HepG2 (cell line): Measurements from ENCODE around the gene ELMO2. TPM values are rescaled to one million over a fixed set of nuclear protein-coding genes. Genes with fewer than 3 reads are reported as not detected.

Experiments used
- ATAC-seq: fragments of 200-7000 bp; cut with Tn5 transposase; 3 replicates; pipeline ENCODE4 v1.9.1; 2020; ENCODE audit warnings: mild to moderate bottlenecking, moderate library complexity
- BruUV-seq: library from RNA; stranded (reverse); fragments of 400-500 nt; replicated peaks from 2 replicates; lab custom pipeline; 2021; lab: Mats Ljungman, UMichigan
- CTCF ChIA-PET: fragments of 300-600 bp; formaldehyde crosslinking; extraction: SDS; loops from one replicate; lab custom pipeline; 2021; ENCODE audit warnings: low total read pairs, inconsistent platforms, low intra/inter-chr PET ratio; lab: Yijun Ruan, JAX
- POLR2A ChIA-PET: fragments of 350-600 bp; sonication (Branson Sonifier 250); formaldehyde crosslinking; loops from one replicate; lab custom pipeline; 2020; ENCODE audit warnings: antibody characterized with exemption, inconsistent platforms; lab: Yijun Ruan, JAX
- DNase-seq: peaks from one replicate; pipeline ENCODE4 v3.0.0-alpha.2; 2015; ENCODE audit warnings: low spot score
- FAIRE-seq: peaks from 3 replicates; lab custom pipeline; 2011; peaks lifted over from hg19 to GRCh38; lab: Jason Lieb, UNC
- H2AFZ ChIP-seq: one replicate; pipeline ENCODE4 v1.6.1; 2011; ENCODE audit warnings: low read length, inconsistent platforms
- H3K27ac ChIP-seq: fragments of 300-600 bp; 3 replicates; pipeline ENCODE4 v1.8.0; 2011; ENCODE audit warnings: mixed run types, mild to moderate bottlenecking, mixed read lengths, low read length, inconsistent platforms; ENCODE audit not compliant: insufficient read depth; ENCODE audit errors: extremely low read length
- H3K27me3 ChIP-seq, 2 experiments: fragments of 200-600 bp in 1 of 2; 2 replicates in 1 of 2; 3 replicates in 1 of 2; pipeline versions ENCODE4 v1.6.0 to v1.8.0; 2011; ENCODE audit warnings: low read length in 2 of 2, mild to moderate bottlenecking in 2 of 2, moderate library complexity in 2 of 2, inconsistent platforms in 1 of 2; ENCODE audit not compliant: insufficient read depth in 2 of 2, control insufficient read depth in 1 of 2
- H3K36me3 ChIP-seq, 2 experiments: fragments of 200-600 bp in 1 of 2; replicated peaks in 1 of 2; 2 replicates in 1 of 2; 3 replicates in 1 of 2; pipeline versions ENCODE4 v1.5.1 to v1.8.0; 2011; ENCODE audit warnings: low read length in 2 of 2, inconsistent platforms in 1 of 2; ENCODE audit not compliant: insufficient read depth in 2 of 2, control insufficient read depth in 1 of 2
- H3K4me1 ChIP-seq: 2 replicates; pipeline ENCODE4 v1.5.1; 2012; ENCODE audit warnings: low read length, inconsistent platforms; ENCODE audit not compliant: insufficient read depth
- H3K4me2 ChIP-seq: 2 replicates; pipeline ENCODE4 v1.6.0; 2011; ENCODE audit warnings: low read depth, low read length, inconsistent platforms
- H3K4me3 ChIP-seq, 3 experiments: fragments of 200-600 bp in 1 of 3; sonication (generic), shearing (Covaris generic) in 1 of 3; replicated peaks in 1 of 3; 2 replicates each; pipeline ENCODE4 v1.5.1; 2011 to 2016; ENCODE audit warnings: low read length in 3 of 3, inconsistent platforms in 2 of 3, low read depth in 2 of 3, mild to moderate bottlenecking in 2 of 3, control low read depth in 1 of 3, mixed read lengths in 1 of 3; ENCODE audit not compliant: insufficient read depth in 1 of 3
- H3K79me2 ChIP-seq: one replicate; pipeline ENCODE4 v1.6.1; 2011; ENCODE audit warnings: low read length, inconsistent platforms; ENCODE audit not compliant: insufficient read depth
- H3K9ac ChIP-seq: 2 replicates; pipeline ENCODE4 v1.6.0; 2011; ENCODE audit warnings: mild to moderate bottlenecking, low read depth, low read length, inconsistent platforms; ENCODE audit not compliant: insufficient read depth
- H3K9me3 ChIP-seq: 2 replicates; pipeline ENCODE4 v1.5.1; 2012; ENCODE audit warnings: mild to moderate bottlenecking, low read length
- H4K20me1 ChIP-seq: 2 replicates; pipeline ENCODE4 v1.6.0; 2011; ENCODE audit warnings: inconsistent platforms, mild to moderate bottlenecking, low read length, moderate library complexity; ENCODE audit not compliant: insufficient read depth
- ARNT ChIP-seq: fragments of 450-650 bp; IDR thresholded peaks from 2 replicates; pipeline ENCODE4 v1.6.1; 2017
- BRF2 ChIP-seq: sonication (generic); formaldehyde crosslinking; IDR thresholded peaks from 2 replicates; pipeline ENCODE4 v1.8.1; 2022; ENCODE audit warnings: mild to moderate bottlenecking, missing genetic modification reagents
- ELF1 ChIP-seq: sonication (generic); formaldehyde crosslinking; IDR thresholded peaks from 2 replicates; pipeline ENCODE4 v1.4.0; 2020; ENCODE audit warnings: missing genetic modification reagents
- GATAD2A ChIP-seq: IDR thresholded peaks from 2 replicates; pipeline ENCODE4 v1.6.1; 2016
- HNF4A ChIP-seq: sonication (generic); formaldehyde crosslinking; IDR thresholded peaks from 2 replicates; pipeline ENCODE4 v1.4.0; 2020; ENCODE audit warnings: missing genetic modification reagents
- HNF4G ChIP-seq, 2 experiments: sonication (generic) in 1 of 2; formaldehyde crosslinking in 1 of 2; IDR thresholded peaks; 2 replicates each; pipeline versions ENCODE4 v1.4.0 to v1.6.1; 2011 to 2020; ENCODE audit warnings: borderline replicate concordance in 2 of 2, low read depth in 2 of 2, mild to moderate bottlenecking in 2 of 2, low read length in 1 of 2, missing genetic modification reagents in 1 of 2, moderate library complexity in 1 of 2
- KDM3A ChIP-seq: IDR thresholded peaks from 2 replicates; pipeline ENCODE4 v1.6.1; 2018; ENCODE audit warnings: low read depth, missing compliant biosample characterization
- MIER2 ChIP-seq: IDR thresholded peaks from 2 replicates; pipeline ENCODE4 v1.6.1; 2016; ENCODE audit warnings: missing biosample characterization, missing genetic modification reagents
- MTF2 ChIP-seq: sonication (generic); formaldehyde crosslinking; IDR thresholded peaks from 2 replicates; pipeline ENCODE4 v1.5.0; 2020; ENCODE audit warnings: missing genetic modification reagents, borderline replicate concordance
- ZHX2 ChIP-seq, 2 experiments: sonication (generic) in 1 of 2; formaldehyde crosslinking in 1 of 2; IDR thresholded peaks; 2 replicates each; pipeline versions ENCODE4 v1.6.1 to v1.9.0; 2014 to 2022; ENCODE audit warnings: antibody characterized with exemption in 1 of 2, borderline replicate concordance in 1 of 2, inconsistent platforms in 1 of 2, low read depth in 1 of 2, missing genetic modification reagents in 1 of 2
- ZNF3 ChIP-seq: IDR thresholded peaks from 2 replicates; pipeline ENCODE4 v1.7.0; 2017; ENCODE audit warnings: inconsistent platforms
- ZNF343 ChIP-seq: sonication (generic); formaldehyde crosslinking; IDR thresholded peaks from 2 replicates; pipeline ENCODE4 v1.4.0; 2020; ENCODE audit warnings: mild to moderate bottlenecking, missing genetic modification reagents
- ZNF572 ChIP-seq: sonication (generic); formaldehyde crosslinking; IDR thresholded peaks from 2 replicates; pipeline ENCODE4 v1.5.1; 2020; ENCODE audit warnings: mild to moderate bottlenecking, missing genetic modification reagents
- ZNF678 ChIP-seq: sonication (generic); formaldehyde crosslinking; IDR thresholded peaks from 2 replicates; pipeline ENCODE4 v1.4.0; 2020; ENCODE audit warnings: mild to moderate bottlenecking, missing genetic modification reagents
- WGBS: methylation state at CpG from one replicate; pipeline ENCODE4 v1.1.6; 2017; ENCODE audit warnings: low lambda C conversion rate; 5-methylcytosine and 5-hydroxymethylcytosine counted together
- in situ Hi-C: cut with HindIII; loops from 2 replicates; pipeline ENCODE4 v1.10.0; 2017; ENCODE audit warnings: low pct_unique_long_range_greater_than_20kb; ENCODE audit not compliant: extremely low pct_ligation_motif_present
- intact Hi-C: fragments of 100-400 bp; cut with micrococcal nuclease; formaldehyde crosslinking; loops from one replicate; pipeline ENCODE4 v1.10.0; 2022; ENCODE audit not compliant: unreplicated experiment
- polyA plus RNA-seq, 8 experiments: library from polyadenylated mRNA; depleted of rRNA in 3 of 8; stranded (reverse) in 7 of 8; unstranded in 1 of 8; fragments of >200 nt; fragmentation: Illumina TruSeq in 4 of 8; extraction: Trizol in 4 of 8; gene quantifications; 2 replicates each; pipeline versions ENCODE4 v1.2.1 to v1.2.3, GENCODE V29; 2011 to 2016; ENCODE audit warnings: low read depth in 4 of 8, missing spikeins in 1 of 8, mixed read lengths in 1 of 8; ENCODE audit not compliant: insufficient read depth in 1 of 8
- total RNA-seq, 5 experiments: library from RNA; depleted of rRNA; stranded (reverse); fragments of >200 nt; fragmentation: Illumina TruSeq; extraction: Trizol; gene quantifications; 2 replicates each; pipeline ENCODE4 v1.2.3, GENCODE V29; 2016; ENCODE audit warnings: low read depth in 1 of 5

The ELMO2 gene
- total and polyA plus RNA-seq, 2 of the 13 experiments (the other 11 are each of a cell fraction or from before 2014, with no cell fraction given), result 30.6 to 35.7 TPM

DNA sequence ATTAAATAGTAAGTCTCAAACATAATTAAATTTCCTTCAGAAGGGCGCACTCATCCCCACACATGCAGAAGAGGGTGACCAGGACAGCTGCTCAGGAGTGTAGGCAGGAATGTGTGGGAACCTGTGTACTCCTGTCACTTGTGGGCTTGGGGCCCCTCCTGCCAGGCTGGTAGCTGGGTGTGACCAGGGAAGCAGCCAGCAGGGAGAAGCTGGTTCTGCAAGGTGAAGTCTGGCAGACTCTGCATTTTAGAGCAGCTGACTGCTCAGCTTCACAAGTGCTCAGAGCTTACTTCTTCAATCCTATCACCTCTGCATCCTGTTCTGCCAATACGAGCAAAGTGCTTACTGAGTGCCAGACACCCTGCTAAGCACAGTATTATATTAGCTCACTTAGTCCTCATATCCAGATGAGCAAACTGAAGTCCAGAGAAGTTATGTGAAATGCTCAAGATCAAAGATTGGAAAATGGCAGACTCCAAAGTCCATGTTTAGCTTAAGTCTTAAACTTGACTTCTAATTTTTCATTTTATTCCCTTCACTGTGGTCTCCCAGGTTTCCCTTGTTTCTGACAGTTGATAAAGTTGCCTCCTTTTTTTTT lies 27.9 kb downstream of the ELMO2 start:
- ATAC-seq (peak; percentile 68), FAIRE-seq (no peak), DNase-seq (peak; percentile 41)
- in situ Hi-C loops (no loop called here), intact Hi-C loops (no loop called here)
- no peaks in the 10 kb centered on the region for H3K27me3 ChIP-seq
- no peaks in the 10 kb centered on the region for H3K79me2 ChIP-seq
- CTCF ChIA-PET, result no interaction called here
- H3K9me3 ChIP-seq, result no peaks in the 10 kb centered on the region
- H3K27ac ChIP-seq, result no peak overlapping the region
- TSS peak; percentile 17 for BruUV-seq
- peaks cover 23% of the 10 kb centered on the region for H3K4me1 ChIP-seq
- H3K4me3 ChIP-seq, result no peak overlapping the region
- H3K9ac ChIP-seq, result no peak overlapping the region
- no peaks in the 10 kb centered on the region for H4K20me1 ChIP-seq
- WGBS, result 92% methylated on average over 2 of the region's 2 CpGs
- H3K36me3 ChIP-seq, result peaks cover 39 to 82% of the 10 kb centered on the region in 2 experiments
- H2AFZ ChIP-seq, result no peak overlapping the region
- no peak overlapping the region for H3K4me2 ChIP-seq
- POLR2A ChIA-PET, result interaction anchor here (1.4 to 4.8 kb wide), 2 partner anchors 14 to 21 kb away, joined by 3 to 29 read pairs; no protein-coding TSS in a partner anchor
- TF ChIP-seq MIER2 (CRISPR knock-in tag) (no peak), ZNF3 (0 out of 2 replicates have a peak, but pooled peaks have one; percentile 56), ELF1 (CRISPR knock-in tag) (no peak), ZNF343 (no peak), MTF2 (CRISPR knock-in tag) (no peak), HNF4A (peak; percentile 85), GATAD2A (CRISPR knock-in tag) (0 out of 2 replicates have a peak, but pooled peaks have one; percentile 23), BRF2 (CRISPR knock-in tag) (no peak), HNF4G (IDR thresholded peaks at IDR 0.05; ENCODE audit: borderline replicate concordance, low read depth, low read length) (peak; percentile 35; the same call in 1 of the 2 replicates), HNF4G (CRISPR knock-in tag; IDR thresholded peaks at IDR 0.05; ENCODE audit: borderline replicate concordance, low read depth) (no peak), ARNT (no peak), ZNF678 (CRISPR knock-in tag) (no peak), ZHX2 (IDR thresholded peaks at IDR 0.05; ENCODE audit: low read depth) (no peak), ZHX2 (CRISPR knock-in tag; IDR thresholded peaks at IDR 0.05; ENCODE audit: borderline replicate concordance) (no peak), ZNF572 (no peak), KDM3A (CRISPR knock-in tag) (no peak)
